GM11168 (cell line): Measurements from ENCODE around the gene MTA1.

Experiments
- in situ Hi-C: fragments of 300-500 bp; cut with MboI; formaldehyde crosslinking; loops from one replicate; pipeline ENCODE4 v1.12.0; 2022; ENCODE audit warnings: low sequenced_read_pairs; ENCODE audit not compliant: unreplicated experiment

The MTA1 gene

GRCh38 chr14:105492031-105492970, 72.7 kb downstream of the MTA1 start:
- in situ Hi-C loops = no loop called here

GRCh38 chr14:105492971-105493871, 73.6 kb downstream of the MTA1 start:
- in situ Hi-C loops = no loop called here

GRCh38 chr14:105493921-105494605, 74.4 kb downstream of the MTA1 start:
- in situ Hi-C loops = no loop called here

- in situ Hi-C loops = no loop called here
Measured at GRCh38 chr14:105494606-105494929, 74.9 kb downstream of the MTA1 start.

DNA sequence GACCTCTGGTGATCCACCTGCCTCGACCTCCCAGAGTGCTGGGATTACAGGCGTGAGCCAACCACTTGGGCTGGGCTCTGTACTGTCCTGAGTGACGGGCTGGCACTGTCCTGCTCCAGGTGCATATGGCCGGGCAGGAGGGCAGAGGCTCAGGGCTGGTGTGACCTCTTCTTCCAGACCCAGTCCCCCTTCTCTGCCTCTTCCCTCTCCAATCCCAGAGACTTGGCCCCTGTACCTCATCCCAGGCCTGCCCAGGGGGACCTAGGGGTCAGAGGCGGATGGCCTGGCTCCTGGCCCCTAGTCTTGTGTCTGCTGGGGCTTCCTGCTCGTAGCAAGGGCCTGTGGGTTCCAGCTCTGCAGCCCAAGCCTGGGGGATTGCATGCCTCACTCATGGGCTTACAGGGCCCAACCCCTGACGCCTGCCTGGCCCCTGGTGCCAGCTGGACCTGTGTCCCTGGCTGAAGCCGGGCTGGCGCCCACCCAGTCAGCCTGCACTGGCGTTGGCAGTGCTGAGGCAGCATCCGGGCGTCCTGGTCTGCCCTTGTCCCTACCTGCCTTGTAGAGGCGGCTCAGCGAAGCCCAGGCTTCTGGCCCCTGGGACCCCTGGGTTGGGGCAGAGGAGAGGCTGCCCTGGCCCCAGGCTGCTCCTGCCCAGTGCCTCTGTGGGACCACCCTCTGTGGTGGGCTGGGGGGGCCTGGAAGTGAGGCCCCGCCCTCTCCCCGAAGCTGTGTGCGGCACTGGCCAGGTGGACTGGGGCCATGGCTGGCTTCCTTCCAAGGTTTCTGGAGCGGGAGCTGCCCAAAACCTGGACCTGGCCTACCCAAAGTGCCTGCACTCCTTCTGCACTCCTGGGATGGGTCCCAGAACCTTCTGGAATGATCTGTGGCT, 75.7 kb downstream of the MTA1 start:
- in situ Hi-C loops = no loop called here

- in situ Hi-C loops = no loop called here
Measured at GRCh38 chr14:105495990-105496830, 76.6 kb downstream of the MTA1 start.

DNA sequence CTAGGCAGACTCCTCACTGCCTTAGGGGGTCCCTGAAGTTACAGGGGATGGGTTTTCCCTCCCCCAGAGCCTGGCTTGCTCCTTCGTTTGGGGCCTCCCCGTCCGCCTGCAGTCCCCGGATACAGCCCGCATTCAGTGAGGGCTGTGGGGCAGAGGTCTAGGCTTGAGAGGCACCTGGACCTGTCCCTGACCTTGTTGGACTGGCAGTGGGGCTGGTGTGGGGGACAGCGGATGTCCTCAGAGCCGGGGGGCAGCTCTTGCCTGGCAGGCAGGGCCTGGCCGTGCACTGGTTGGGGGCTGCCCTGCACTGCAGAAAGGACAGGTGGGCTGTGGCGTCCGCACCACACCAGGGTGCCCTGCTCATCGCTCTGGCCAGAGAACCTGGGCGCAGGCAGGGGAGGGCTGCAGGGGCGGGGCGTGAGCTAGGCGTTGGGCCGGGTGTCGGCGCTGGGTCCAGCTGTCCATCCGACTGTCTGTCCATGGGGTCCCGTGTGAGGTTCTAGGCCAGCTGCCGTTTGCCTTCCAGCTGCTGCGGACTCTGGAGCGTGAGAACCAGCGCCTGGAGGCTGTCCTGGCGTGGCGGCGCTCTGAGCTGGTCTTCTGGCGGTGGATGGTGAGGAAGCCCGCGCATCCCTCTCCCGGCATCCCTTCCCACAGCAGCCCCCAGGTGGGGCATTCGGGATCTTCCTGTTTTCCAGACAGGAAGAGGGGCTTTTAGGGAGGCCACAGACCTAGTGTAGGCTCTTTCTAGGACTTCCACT, 77.4 kb downstream of the MTA1 start:
- in situ Hi-C loops = no loop called here

- in situ Hi-C loops = no loop called here
Measured at GRCh38 chr14:105497671-105498429, 78.2 kb downstream of the MTA1 start.

DNA sequence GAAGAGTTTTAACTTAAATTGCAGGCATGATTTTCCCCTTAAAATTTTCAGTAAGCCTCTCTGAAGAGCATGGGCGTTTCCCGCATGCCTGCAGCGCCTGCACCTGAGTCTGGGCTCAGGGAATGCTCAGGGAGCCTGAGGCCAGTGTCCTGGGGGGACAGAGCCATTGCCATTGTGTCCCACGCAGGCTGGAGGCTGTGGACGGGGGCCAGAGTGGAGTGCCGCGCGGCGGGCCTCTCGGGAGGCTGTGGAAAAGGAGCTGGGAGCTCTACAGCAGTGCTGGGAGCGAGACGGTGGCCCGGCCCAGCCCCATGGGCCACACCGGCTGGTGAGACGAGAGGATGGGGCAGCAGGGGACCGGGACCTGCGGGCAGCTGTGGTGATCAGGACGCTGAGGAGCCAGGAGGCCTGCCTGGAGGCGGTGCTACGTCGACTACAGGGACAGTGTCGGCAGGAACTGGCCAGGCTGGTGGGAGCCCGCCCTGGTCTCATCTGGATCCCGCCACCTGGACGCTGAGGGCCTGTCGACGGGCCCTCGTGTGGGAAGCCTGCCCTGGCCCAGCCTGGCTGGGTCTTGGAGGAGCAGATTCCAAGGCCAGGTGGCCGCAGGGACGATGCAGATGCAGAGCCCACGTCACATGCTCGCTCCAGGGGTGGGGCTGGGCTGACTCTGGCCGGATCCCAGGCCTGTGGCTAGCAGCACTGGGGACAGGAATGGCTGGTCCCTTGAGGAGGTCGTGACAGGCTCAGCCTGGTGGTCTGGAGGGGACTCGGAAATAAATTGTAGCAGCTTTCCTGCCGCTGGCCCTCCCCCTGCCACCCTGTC, 79.0 kb downstream of the MTA1 start:
- in situ Hi-C loops = no loop called here

GRCh38 chr14:105499256-105500035, 79.8 kb downstream of the MTA1 start:
- in situ Hi-C loops = no loop called here

DNA sequence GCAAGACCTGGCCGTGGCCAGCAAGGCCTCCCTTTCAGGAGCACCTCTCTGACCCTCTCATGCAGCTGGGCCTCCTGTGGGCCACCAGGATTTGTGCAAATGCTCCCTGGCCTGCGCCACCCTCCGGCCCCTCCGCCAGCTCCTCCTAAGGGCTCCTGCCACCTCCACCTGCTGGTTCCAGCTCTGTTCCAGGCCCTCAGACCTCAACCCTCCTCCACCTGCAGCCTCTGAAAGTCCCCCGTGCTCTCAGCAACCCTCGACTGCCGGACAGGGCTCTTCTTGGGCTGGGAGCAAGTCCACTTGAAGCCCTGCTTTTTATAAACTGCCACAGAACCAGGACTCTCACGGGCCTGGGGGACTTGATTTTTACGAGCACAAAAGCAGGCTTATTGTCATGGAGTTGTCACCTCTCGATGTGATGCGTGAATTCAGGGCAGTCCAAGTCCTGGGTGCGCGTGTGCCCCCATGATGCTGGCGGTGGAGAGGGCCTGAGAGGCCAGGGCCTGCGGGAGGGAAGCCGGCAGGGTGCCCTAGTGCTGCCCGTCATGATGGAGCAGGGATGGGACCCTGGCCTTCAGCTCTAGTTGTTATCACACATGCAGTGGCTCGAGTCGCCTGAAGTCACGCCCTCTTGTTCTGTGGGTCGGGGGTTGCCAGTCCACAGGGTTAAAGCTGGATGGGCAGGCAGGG, 80.6 kb downstream of the MTA1 start:
- in situ Hi-C loops = no loop called here

GRCh38 chr14:105500726-105501101, 81.1 kb downstream of the MTA1 start:
- in situ Hi-C loops = no loop called here

DNA sequence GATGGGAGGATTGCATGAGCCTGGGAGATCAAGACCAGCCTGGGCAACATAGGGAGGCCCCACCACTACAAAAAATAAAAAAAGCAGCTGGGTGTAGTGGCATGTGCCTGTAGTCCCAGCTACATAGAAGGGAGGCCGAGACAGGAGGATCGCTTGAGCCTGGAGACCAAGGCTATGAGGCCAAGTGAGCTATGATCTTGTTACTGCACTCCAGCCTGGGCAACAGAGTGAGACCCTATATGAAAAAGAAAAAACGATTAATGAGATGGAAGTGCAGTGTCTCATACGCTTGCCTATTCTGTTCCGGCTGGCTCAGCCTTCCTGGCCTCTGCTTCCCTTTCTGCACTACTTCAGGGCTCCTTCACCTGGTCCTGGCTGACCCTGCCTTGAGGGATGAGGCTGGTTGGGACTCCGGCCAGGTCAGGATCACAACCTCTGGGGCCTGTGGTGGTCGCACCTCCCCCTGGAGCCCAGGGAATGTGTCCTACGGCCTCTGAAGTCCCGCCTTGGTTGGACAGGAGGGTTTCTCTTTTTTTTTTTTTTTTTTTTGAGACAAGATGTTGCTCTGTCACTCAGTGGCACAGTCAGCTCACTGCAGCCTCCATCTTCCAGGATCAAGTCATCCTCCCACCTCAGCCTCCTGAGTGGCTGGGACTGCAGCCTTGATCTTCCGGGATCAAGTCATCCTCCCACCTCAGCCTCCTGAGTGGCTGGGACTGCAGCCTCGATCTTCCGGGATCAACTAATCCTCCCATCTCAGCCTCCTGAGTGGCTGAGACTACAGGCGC, 82.1 kb downstream of the MTA1 start:
- in situ Hi-C loops = no loop called here

- in situ Hi-C loops = no loop called here
Measured at GRCh38 chr14:105502446-105503295, 83.0 kb downstream of the MTA1 start.
